Hepatic stellate cell (primary cell): ENCODE measurements around the gene HOXA13.

ENCODE experiments used
- DNase-seq: peaks from one replicate; pipeline ENCODE4 v3.0.0; 2011; ENCODE audit warnings: low spot score

Gene HOXA13

GRCh38 chr7:27159266-27160144, 40.4 kb downstream of the HOXA13 start:
- DNase-seq: no peak

DNA sequence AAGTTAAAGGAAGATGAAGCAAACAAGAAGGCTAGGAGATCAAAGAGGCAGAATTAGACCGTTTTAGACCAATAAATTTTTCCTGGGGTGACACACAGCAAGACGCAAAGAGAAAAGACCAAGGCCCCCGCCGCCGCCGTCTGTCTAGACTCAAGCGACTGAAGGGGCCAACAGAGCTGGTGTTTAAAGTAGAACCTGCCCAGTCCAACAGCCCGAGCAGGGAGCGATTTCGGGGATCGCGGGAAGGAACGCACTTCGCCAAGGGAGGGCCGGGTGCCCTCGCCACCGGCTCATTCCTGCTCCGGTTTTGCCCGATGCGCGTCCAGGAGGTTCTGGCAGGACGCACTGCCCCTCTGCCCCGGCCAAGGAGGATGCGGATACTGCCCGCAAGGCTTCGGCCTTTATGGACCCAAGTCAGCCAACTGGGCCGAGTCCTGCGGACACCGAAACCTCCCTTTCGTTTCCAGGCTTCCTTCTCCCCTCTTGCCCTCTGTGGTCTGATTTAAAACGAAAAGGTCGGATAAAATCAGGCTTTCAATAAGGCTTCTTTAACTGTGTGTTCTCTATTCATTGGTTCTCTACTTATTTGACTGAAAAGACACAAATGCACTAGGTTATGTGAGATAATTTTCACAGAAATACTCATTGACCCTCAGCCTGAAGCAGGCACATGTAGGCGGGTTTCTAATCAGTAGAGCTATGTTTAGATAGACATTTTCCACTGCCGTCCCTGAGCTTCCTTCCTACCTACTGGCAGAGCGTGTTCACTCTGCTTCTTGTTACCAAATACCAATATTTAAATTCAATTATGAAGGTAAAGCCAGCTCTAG, 41.2 kb downstream of the HOXA13 start:
- no peak for DNase-seq

DNA sequence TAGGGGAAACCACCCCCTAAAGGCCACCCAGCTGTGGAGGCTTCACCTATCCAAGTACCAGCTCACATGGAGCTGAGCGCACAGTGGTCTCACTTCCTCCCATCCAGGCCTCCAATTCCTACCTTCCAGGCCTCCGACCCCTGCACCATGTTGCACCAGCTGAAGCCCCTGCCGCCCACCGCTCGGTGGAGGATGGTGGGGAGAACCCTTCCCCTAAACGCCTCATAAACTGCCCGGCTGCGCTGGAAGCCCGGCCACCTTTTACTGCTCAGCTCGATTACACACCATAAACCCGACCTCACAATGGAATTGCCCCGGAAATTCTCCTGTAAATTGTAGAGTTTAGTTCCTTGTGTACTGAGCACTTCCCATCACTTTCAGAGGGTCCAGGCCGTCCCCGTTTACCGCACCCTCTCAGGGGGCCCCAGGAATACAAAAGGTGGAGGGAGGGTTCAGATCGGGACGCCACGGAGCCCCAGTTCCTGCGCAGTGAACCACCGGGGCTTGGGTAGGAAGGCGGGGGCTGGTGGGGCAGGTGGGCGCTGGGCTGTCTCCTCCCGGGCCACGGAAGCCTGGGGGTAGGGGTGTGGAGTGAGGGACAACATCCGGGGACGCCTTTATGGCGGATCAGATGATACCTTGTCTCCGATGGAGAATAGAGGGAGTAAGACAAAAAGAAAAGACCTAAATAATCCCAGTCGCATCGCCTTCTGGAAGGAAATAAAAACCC, 42.0 kb downstream of the HOXA13 start:
- no peak for DNase-seq

DNA sequence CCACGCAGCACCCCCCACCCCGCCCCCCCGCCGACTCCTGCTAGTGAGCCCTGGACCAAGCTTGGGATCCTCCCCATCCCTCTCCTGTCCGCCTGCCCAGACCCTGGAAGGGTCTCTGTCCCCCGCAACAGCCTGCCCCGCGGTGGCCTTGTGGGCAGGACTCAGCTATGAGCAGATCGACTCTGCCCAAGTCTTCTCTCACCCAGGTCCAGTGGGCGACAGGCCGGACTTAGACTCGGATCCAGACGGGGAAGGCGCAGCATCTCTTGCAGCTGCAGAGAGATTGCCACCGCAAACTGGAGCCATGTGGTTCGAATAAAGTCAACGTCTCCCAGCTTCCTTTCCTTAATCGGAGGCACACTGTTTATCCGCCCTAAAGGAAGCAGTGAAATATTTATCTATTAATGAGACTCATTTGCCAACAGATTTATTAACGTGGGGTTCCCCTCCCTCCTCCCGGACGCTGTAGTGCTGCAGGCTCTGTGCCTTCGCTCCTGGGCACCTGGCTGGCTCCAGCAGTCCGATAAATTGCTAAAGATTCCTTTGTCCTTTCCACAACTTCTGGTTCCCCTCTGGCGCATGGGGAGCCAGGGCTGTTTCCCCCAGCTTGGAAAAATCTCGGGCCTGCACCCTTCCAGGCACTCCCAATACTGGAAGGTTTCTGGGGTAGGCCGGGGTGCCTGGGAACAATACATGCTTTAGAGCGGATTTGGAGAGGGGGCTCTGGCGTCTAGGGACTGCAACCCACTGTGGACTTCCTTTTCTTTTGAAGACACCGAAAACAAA, 42.8 kb downstream of the HOXA13 start:
- no peak for DNase-seq

DNA sequence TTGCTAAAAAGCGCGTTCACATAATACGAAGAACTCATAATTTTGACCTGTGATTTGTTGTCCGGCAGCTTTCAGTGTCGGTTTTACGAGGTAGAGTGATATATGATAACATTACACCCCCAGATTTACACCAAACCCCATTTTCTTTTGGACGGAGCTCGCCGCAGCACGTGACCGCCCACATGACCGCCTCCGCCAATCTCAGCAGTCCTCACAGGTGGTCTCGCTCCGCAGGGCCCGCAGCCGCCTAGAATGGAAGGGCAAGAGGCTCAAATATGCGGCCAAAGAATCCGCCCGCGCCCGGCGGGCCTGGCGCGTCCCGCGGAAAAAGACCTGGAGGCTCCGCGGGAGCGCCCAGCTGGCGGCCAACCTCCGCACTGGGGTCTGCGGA, 43.4 kb downstream of the HOXA13 start, which contains the start of gene HOXA7:
Gene HOXA7, minus strand, starts transcription at position 168 of the 391 bp plus-strand sequence. Its CDS starts 130 bp downstream, at position 38.
- no peak for DNase-seq

DNA sequence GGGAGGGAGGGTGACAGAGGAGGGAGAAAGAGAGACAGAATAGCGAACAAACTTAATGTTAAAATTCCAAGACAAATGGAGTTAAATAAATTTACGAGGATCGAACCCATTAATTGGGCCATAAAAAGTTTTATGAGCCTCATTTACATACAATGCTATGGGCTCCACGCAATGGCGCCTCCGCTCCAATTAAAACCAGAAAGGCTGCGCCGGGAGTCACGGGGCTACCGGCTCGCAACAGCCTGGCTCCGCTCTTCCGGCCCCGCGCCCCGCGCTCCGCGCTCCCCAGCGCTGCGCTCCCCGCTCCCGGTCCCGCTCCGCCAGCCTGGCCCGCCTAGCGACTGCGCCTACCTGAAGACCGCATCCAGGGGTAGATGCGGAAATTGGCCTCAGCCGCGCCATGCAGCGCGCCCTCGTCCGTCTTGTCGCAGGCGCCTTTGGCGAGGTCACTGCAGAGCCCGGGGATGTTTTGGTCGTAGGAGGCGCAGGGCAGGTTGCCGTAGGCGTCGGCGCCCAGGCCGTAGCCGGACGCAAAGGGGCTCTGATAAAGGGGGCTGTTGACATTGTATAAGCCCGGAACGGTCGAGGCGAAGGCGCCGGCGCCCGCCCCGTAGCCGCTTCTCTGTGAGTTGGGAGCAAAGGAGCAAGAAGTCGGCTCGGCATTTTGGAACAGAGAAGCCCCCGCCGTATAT, 43.9 kb downstream of the HOXA13 start:
- no peak for DNase-seq

- no peak for DNase-seq
These were observed 44.7 kb downstream of the HOXA13 start for GRCh38 chr7:27154901-27155815.

DNA sequence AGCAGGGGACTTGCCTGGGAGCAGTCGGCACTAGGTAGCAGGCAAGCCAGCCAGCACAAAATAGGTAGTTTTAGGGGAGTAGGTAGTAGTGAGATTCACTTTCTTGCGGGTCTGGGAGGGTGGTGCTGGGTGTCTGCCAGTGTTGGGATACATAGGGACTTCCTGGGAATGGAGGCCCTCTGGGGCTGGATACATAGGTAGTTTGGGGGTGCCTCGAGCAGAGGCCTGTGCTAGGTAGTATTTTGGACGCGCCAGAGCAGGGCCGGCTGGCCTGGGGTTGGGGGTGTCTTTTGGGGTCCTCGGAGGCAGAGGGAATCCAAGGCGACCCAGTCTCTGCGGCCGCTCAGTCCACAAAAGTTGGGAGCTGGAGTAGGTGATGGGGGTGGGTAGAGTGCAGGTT, 45.5 kb downstream of the HOXA13 start:
- DNase-seq: no peak

GRCh38 chr7:27153526-27153925, 46.4 kb downstream of the HOXA13 start:
- DNase-seq: no peak

DNA sequence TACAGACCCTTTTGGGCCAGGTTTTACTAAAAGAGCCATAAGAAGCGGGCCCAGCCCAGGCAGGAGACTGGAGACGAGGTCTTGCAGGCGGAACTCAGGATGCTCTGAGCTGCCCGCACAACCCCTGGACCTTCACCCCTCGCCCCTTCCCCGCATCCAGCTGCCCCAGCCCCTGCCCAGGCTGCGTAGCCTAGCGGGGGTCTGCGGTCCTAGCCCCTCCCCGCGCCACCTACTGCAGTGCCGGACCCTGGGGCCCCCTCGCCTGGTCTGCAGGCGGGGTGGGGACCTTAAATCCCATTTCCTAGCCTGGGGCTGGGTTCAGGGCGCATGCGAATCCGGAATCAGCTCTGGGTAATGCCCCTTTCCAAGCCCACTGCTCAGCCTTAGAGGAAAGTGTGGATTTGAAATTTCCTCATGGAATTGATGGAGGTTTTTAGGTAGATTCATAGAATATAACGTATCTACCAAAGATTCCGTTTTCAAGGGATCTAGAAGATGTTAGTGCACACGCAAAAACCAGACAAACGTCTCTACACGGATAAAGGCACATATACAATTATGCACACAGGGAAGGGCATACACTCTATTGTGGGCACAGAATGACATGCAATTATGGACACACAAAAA, 47.0 kb downstream of the HOXA13 start:
- no peak for DNase-seq

- DNase-seq: peak; percentile 64
These were observed 47.7 kb downstream of the HOXA13 start, which contains the start of gene HOXA3 for GRCh38 chr7:27151931-27152815. HOXA3 (minus strand) TSS chr7:27152583; CDS start chr7:27110640, 41,943 bp downstream.

DNA sequence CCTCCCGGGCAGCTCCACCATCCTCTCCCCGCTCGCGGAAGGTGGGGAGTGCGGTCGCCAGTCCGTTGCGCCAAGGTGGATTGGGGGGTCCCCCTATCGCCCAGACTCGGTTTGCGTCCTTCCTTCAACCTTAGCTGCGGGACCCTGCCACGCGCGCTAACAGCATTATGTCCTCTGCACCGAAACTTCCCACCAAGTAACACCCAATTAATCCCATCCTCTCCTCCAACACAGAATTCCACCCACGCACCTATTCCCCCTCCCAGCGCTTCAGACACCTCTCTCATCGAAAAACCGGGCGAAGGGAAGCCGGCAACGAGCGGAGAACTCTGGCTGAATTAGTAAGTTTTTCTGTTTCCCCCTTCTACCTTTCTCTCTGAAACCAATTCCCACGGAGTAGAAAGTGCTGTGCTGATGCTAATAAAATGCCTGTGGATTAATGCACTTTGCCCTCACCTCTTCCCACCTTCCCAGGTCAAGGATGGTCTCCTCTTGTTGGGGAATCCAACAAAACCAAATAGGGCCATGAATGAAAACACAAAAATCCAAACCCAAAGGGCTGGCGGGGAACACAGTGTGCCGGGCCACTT, 48.5 kb downstream of the HOXA13 start:
- no peak for DNase-seq

- peak; percentile 94 for DNase-seq
These were observed 49.1 kb downstream of the HOXA13 start for GRCh38 chr7:27150568-27151340.

DNA sequence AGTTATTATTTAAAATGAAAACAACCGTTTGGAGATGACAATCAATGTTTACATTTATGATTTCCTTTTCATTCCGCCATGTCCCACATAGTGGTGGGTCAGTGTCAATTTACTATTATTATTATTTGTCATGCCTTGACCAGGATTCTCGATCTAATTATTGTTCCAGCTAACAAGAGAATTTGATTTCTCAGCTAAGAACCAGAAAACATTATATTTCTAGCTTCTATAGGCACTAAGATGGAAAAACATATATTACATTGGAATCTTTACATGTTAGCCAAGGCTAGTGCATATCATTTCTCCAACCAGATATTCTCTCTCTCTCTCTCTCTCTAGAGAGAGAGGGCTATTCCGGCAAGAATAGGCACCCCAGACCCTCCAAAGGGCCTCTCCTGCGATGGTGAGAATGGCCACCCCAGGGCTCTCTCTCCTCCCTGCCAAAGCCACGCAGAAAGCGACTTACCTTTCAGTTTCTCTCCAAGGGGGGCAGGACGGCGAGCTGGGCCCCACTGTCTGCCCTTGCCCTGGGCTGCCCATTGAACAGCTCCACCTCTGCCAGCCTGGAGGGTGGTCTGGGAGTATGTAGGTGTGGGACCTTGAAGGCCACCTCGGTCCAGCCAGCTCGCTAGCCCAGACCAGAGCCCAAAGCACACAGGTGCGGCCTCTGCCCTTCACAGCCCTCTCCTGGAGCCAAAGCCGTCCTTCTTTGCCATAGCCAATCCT, 49.9 kb downstream of the HOXA13 start:
- DNase-seq: no peak

DNA sequence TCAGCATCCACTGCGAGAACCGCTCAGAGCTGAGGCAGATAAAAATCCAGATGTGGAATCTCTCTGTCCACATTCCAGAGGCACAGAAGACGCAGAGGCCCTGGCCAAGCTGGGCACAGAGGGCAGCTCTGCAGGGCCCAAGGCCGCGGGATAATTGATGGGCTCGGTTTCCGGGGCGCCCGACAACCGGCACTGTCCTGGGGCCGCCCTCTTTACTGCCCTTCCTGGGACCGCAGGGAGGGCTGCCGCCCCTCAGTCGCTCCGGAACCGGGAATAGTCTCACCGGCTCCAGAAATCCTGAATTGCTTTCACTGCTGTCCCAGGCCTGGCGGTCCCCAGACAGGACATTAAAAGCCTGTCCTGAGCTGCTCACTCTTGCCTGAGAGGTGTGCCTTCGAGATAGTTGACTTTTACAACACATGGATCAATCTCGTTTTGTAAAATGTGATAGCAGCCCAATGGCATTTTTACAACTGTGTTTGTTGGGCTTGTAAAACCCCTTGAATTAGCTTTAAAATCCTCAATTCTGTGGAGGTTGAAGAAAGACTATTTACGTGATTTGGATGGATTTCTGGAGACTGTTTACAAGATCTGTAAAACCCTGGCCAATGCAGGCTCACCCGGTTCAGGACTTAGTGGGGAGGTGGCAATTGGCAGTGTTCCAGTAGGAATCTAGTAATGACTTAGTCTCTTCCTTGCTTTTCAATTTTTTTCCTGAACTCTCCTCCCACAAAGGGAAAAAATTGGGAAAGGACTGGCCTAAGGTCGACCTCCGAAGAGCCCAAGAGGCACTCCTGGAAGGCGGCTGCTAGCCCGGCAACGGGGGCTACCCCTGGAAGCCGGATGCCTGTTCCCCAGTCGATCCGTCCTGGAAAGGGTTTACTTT, 50.9 kb downstream of the HOXA13 start:
- DNase-seq: no peak
